Measurements from ENCODE around the gene PITX3. TPM values are rescaled to one million over a fixed set of nuclear protein-coding genes. Genes with fewer than 3 reads are reported as not detected.

Gene PITX3
- total RNA-seq (0.32 TPM), polyA plus RNA-seq (0.08 TPM)

DNA sequence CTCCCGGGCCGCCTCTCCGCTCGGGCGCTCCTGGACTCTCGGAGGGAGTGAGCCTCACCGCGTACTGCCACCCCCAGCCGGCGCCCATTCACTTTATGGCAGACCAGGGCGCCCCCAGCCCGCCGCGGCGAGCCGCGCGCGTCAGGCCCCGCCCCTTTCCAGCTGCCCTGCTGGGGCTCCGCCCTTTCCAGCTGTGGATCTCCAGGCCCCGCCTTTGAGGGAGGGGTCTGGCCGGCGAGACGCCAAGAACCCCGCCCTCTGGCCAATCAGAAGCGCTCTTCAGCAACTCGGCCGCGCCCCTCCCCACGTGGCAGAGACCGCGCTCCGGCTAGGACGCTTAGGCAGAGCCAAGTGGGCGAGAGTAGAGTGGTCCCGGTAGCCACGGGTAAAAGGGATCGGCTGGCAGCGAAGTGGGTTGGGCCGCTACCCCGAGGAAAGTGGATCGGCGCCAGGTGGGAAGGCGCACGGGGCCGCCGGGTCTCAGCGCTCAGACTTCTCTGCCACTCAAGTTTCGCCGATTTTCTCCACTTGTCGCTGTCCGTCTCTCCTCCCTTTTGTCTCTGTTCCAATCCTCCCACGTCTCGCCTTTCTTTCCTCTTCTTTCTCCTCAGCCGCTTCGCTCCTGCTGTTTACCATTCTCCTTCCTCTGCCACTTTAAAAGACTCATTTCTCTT, at the start of gene PITX3:
Gene PITX3, minus strand, starts transcription at position 69 of the 674 bp plus-strand sequence. CDS start 9,432 bp downstream, outside the sequence.
- H3K36me3 ChIP-seq (ENCODE audit: insufficient read depth): no peaks in the 10 kb centered on the region
- no peak within 1 kb of the TSS for H3K27ac ChIP-seq (ENCODE audit: low read depth)
- peak; percentile 56 for DNase-seq (ENCODE audit: extremely low spot score)
- no peaks in the 10 kb centered on the region for H3K4me1 ChIP-seq (ENCODE audit: insufficient read depth)
- under 1% methylated on average over 57 of the region's 57 CpGs for WGBS
- H3K4me3 ChIP-seq (ENCODE audit: low read depth, low read length): peak within 1 kb of the TSS; percentile 43

DNA sequence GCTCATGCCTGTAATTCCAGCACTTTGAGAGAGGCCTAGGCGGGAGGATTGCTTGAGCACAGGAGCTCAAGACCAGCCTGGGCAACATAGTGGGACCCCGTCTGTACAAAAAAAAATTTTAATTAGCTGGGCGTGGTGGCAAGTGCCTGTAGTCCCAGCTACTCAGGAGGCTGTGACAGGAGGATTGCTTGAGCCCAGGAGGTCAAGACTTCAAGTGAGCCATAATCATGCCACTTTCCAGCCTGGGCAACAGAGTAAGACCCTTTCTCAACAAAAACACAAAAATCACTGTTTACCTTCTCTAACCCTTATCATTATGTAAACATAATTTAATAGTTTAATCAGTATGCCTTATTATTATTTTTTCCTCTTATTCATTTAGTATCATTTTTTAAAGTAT, 48.5 kb upstream of the PITX3 start:
- Histone ChIP-seq H3K4me1 (ENCODE audit: insufficient read depth) (no peaks in the 10 kb centered on the region), H3K36me3 (ENCODE audit: insufficient read depth) (no peaks in the 10 kb centered on the region), H3K4me3 (ENCODE audit: low read depth, low read length) (no peak overlapping the region), H3K27ac (ENCODE audit: low read depth) (no peak overlapping the region)
- no peak for DNase-seq (ENCODE audit: extremely low spot score)
- WGBS: 98% methylated on average over 3 of the region's 3 CpGs

GRCh38 chr10:102289356-102289755, 48.0 kb upstream of the PITX3 start:
- H3K4me3 ChIP-seq (ENCODE audit: low read depth, low read length): no peak overlapping the region
- H3K4me1 ChIP-seq (ENCODE audit: insufficient read depth): no peaks in the 10 kb centered on the region
- no peak for DNase-seq (ENCODE audit: extremely low spot score)
- no peaks in the 10 kb centered on the region for H3K36me3 ChIP-seq (ENCODE audit: insufficient read depth)
- no peak overlapping the region for H3K27ac ChIP-seq (ENCODE audit: low read depth)
- WGBS: 97% methylated on average over 2 of the region's 2 CpGs

- H3K4me1 ChIP-seq (ENCODE audit: insufficient read depth): no peaks in the 10 kb centered on the region
- no peak for DNase-seq (ENCODE audit: extremely low spot score)
- no peak overlapping the region for H3K4me3 ChIP-seq (ENCODE audit: low read depth, low read length)
- no peaks in the 10 kb centered on the region for H3K36me3 ChIP-seq (ENCODE audit: insufficient read depth)
- H3K27ac ChIP-seq (ENCODE audit: low read depth): no peak overlapping the region
- WGBS: 95% methylated on average over 4 of the region's 4 CpGs
These were observed 46.7 kb upstream of the PITX3 start for GRCh38 chr10:102287991-102288390.

- no peaks in the 10 kb centered on the region for H3K36me3 ChIP-seq (ENCODE audit: insufficient read depth)
- H3K27ac ChIP-seq (ENCODE audit: low read depth): no peak overlapping the region
- no peak for DNase-seq (ENCODE audit: extremely low spot score)
- H3K4me1 ChIP-seq (ENCODE audit: insufficient read depth): no peaks in the 10 kb centered on the region
- no peak overlapping the region for H3K4me3 ChIP-seq (ENCODE audit: low read depth, low read length)
These were observed 46.2 kb upstream of the PITX3 start for GRCh38 chr10:102287538-102287937.

- no peak overlapping the region for H3K4me3 ChIP-seq (ENCODE audit: low read depth, low read length)
- H3K4me1 ChIP-seq (ENCODE audit: insufficient read depth): no peaks in the 10 kb centered on the region
- H3K36me3 ChIP-seq (ENCODE audit: insufficient read depth): no peaks in the 10 kb centered on the region
- 35% methylated on average over 2 of the region's 2 CpGs for WGBS
- H3K27ac ChIP-seq (ENCODE audit: low read depth): no peak overlapping the region
- DNase-seq (ENCODE audit: extremely low spot score): no peak
These were observed 44.9 kb upstream of the PITX3 start for GRCh38 chr10:102286216-102286615.

DNA sequence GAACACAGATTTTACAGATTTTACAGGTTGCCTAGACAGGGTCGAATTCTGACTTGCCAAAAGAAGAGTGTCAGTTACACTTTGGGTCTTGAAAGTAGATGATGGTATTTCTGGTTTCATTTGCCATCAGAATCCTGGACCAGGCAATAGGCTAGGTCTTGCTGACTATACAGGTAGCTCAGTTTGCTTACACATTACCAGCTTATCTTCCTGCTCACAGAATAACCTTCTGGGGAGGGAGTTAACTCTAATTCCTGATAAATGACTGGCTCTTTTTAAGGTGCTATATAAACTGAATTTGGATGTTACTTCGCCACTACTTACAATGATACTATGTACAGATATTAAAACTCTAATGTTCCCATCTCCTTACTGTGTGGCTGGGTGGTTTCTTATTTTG, 43.8 kb upstream of the PITX3 start:
- H3K4me3 ChIP-seq (ENCODE audit: low read depth, low read length): no peak overlapping the region
- H3K27ac ChIP-seq (ENCODE audit: low read depth): no peak overlapping the region
- no peaks in the 10 kb centered on the region for H3K36me3 ChIP-seq (ENCODE audit: insufficient read depth)
- DNase-seq (ENCODE audit: extremely low spot score): no peak
- WGBS: 95% methylated on average over 2 of the region's 2 CpGs
- H3K4me1 ChIP-seq (ENCODE audit: insufficient read depth): no peaks in the 10 kb centered on the region

DNA sequence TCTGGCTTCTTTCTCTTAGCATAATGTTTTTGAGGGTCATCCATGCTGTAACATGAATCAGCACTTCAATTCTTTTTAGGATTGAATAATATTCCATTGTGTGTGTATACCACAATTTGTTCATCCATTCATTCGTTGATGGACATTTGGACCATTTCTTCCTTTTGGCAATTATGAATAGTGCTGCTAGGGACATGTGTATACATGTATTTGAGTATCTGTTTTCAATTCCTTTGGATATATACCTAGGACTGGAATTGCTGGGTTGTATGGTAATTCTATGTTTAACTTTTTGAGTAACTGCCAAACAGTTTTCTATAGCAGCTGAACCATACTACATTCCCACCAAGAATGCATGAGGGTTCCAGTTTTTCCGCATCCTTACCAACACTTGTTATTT, 43.2 kb upstream of the PITX3 start:
- no peaks in the 10 kb centered on the region for H3K36me3 ChIP-seq (ENCODE audit: insufficient read depth)
- WGBS: 90% methylated on average over 2 of the region's 2 CpGs
- no peak overlapping the region for H3K4me3 ChIP-seq (ENCODE audit: low read depth, low read length)
- H3K27ac ChIP-seq (ENCODE audit: low read depth): no peak overlapping the region
- H3K4me1 ChIP-seq (ENCODE audit: insufficient read depth): no peaks in the 10 kb centered on the region
- DNase-seq (ENCODE audit: extremely low spot score): no peak

DNA sequence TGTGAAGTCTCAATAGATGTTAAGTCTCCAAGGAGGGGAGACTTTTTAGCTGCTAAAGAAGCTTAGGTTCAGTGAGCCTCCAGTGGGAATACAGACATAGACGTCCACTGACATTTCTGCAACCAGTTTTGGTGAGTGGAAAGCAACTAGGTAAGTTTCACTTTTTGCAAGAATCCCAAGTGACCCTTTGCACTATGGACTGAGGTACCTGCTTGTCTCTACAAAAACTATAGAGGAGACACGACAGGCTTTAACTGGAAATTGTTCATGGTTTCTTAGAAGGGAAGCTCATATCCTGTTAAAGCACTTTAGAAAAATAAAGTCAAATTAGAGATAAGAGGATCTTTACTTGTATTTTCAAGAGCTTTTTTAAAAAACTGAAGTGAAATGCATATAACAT, 42.6 kb upstream of the PITX3 start:
- Histone ChIP-seq H3K4me3 (ENCODE audit: low read depth, low read length) (no peak overlapping the region), H3K27ac (ENCODE audit: low read depth) (no peak overlapping the region)
- WGBS: 71% methylated on average over 2 of the region's 2 CpGs

GRCh38 chr10:102283488-102283887, 42.2 kb upstream of the PITX3 start:
- no peak for DNase-seq (ENCODE audit: extremely low spot score)
- Histone ChIP-seq H3K4me3 (ENCODE audit: low read depth, low read length) (no peak overlapping the region), H3K36me3 (ENCODE audit: insufficient read depth) (no peaks in the 10 kb centered on the region), H3K4me1 (ENCODE audit: insufficient read depth) (no peaks in the 10 kb centered on the region), H3K27ac (ENCODE audit: low read depth) (no peak overlapping the region)
- WGBS: 68% methylated on average over 2 of the region's 2 CpGs

More for the DNA sequence above, 42.6 kb upstream of the PITX3 start:
- no peak for DNase-seq (ENCODE audit: extremely low spot score)
- Histone ChIP-seq H3K36me3 (ENCODE audit: insufficient read depth) (no peaks in the 10 kb centered on the region), H3K4me1 (ENCODE audit: insufficient read depth) (no peaks in the 10 kb centered on the region)

- no peaks in the 10 kb centered on the region for H3K4me1 ChIP-seq (ENCODE audit: insufficient read depth)
- no peaks in the 10 kb centered on the region for H3K36me3 ChIP-seq (ENCODE audit: insufficient read depth)
- no peak for DNase-seq (ENCODE audit: extremely low spot score)
- WGBS: 14% methylated on average over 3 of the region's 3 CpGs
- H3K4me3 ChIP-seq (ENCODE audit: low read depth, low read length): no peak overlapping the region
- H3K27ac ChIP-seq (ENCODE audit: low read depth): no peak overlapping the region
These were observed 39.8 kb upstream of the PITX3 start for GRCh38 chr10:102281102-102281487.

DNA sequence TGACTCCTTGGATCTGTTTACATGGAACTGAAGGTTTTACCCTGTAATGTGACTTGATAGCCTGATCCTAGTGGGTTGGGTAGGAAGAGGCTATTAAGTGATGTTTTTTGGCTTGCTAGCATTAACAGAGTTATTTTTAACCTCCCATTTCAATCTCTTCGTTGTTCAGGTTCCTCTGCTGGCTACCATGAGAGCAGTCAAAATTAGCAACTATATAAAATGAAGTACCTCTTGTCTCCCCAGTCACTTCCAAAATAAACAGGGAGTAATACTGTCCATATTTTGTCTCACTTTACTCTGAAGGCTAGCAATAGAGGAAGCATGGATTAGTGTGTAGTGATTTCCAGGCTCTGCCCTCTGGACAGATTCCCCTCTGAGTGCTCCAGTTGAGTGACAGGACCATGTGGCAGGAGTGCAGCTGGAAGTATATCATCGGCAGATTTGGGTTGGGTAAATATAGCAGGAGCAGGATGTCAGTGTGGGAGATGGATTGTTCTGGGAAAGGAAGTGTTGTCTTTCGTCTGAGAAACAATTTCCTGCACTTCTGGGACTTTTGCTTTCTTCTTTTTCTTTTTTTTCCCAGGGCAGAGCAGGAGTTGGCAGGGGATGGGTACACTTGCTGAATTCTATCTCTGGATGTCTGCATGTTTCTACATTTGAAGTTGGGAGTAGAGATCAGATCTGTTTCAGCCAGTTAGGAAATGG, 39.2 kb upstream of the PITX3 start:
- Histone ChIP-seq H3K36me3 (ENCODE audit: insufficient read depth) (no peaks in the 10 kb centered on the region), H3K4me1 (ENCODE audit: insufficient read depth) (no peaks in the 10 kb centered on the region), H3K4me3 (ENCODE audit: low read depth, low read length) (no peak overlapping the region), H3K27ac (ENCODE audit: low read depth) (no peak overlapping the region)
- 4% methylated on average over 3 of the region's 3 CpGs for WGBS
- DNase-seq (ENCODE audit: extremely low spot score): no peak

DNA sequence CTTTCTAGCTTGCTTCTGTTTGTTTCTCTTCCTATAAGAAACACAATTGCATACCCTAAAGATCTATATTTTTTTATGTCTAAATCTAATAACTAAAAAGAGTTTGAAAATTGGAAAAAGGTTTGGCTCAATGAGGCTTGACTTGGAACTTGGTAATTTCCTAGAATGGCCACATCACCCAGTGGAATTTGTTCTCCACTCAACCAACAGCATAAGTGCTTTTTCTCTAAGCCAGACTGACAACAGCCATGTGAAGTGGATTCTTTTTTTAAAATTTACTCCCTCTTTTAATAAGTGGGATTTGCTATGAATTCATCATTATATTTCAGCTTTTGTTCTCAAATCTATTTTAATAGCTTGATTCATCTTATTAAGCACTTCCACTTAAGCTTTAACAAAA, 37.8 kb upstream of the PITX3 start:
- no peak for DNase-seq (ENCODE audit: extremely low spot score)
- Histone ChIP-seq H3K27ac (ENCODE audit: low read depth) (no peak overlapping the region), H3K36me3 (ENCODE audit: insufficient read depth) (no peaks in the 10 kb centered on the region), H3K4me3 (ENCODE audit: low read depth, low read length) (no peak overlapping the region), H3K4me1 (ENCODE audit: insufficient read depth) (no peaks in the 10 kb centered on the region)

DNA sequence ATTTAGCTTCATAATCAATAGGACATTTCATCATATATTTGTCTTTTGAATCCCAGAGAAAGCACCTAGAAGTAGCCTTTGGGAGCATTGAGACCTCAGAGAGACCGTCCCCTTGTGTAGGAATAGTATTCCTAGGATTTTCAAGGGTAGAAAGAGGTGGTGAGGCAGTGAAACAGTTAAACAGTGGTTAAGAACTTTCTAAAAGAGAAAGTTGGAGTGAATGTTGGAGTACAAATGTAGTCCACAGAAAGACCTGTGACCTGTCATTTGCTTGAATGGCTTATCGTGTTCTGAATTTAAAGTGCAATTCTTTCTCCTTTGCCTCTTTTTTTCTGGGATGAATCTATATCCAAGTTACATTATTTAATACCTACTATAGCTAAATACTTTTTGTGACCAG, 34.0 kb upstream of the PITX3 start:
- Histone ChIP-seq H3K4me1 (ENCODE audit: insufficient read depth) (no peaks in the 10 kb centered on the region), H3K27ac (ENCODE audit: low read depth) (no peak overlapping the region), H3K4me3 (ENCODE audit: low read depth, low read length) (no peak overlapping the region), H3K36me3 (ENCODE audit: insufficient read depth) (no peaks in the 10 kb centered on the region)
- 78% methylated on average over 2 of the region's 2 CpGs for WGBS
- no peak for DNase-seq (ENCODE audit: extremely low spot score)
